Measurements from ENCODE around the gene PITPNC1.

Gene PITPNC1

DNA sequence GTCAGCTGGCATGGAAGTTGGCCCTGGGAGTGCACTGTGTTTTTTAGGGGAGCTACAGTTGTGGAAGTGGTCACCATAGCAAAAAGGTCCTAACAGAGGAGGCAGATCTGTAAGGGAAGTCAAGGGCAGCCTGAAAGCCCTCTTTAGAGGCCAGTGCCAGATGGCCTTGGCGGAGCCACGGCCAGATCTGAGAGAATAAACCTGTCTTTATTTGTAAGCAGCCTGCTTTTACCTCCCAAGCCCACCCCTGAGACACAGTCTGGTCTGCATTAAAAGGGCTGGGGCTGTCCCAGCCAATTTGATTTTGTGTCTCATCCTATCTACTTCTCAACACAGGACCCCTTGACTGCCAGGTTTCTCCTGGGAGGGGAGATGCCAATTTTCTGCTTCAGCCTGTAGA, 289.6 kb downstream of the PITPNC1 start:
- no peak overlapping the region for H3K27ac ChIP-seq (ENCODE audit: low read depth, low read length, poor library complexity, severe bottlenecking)
- no peak overlapping the region for H3K4me2 ChIP-seq (ENCODE audit: low read length)
- H2AFZ ChIP-seq (ENCODE audit: low read length) = no peak overlapping the region
- no peaks in the 10 kb centered on the region for H3K9me2 ChIP-seq (ENCODE audit: low read depth, low read length)
- H3F3A ChIP-seq (ENCODE audit: insufficient read depth, low read length) = no peaks in the 10 kb centered on the region
- no peaks in the 10 kb centered on the region for H4K20me1 ChIP-seq (ENCODE audit: insufficient read depth, low read length)
- H3K36me3 ChIP-seq (ENCODE audit: insufficient read depth, low read length) = no peaks in the 10 kb centered on the region
- no peak for TF ChIP-seq EZH2 (IDR thresholded peaks at IDR 0.05; ENCODE audit: borderline replicate concordance, low read length)
- TF ChIP-seq, protein P1, sequence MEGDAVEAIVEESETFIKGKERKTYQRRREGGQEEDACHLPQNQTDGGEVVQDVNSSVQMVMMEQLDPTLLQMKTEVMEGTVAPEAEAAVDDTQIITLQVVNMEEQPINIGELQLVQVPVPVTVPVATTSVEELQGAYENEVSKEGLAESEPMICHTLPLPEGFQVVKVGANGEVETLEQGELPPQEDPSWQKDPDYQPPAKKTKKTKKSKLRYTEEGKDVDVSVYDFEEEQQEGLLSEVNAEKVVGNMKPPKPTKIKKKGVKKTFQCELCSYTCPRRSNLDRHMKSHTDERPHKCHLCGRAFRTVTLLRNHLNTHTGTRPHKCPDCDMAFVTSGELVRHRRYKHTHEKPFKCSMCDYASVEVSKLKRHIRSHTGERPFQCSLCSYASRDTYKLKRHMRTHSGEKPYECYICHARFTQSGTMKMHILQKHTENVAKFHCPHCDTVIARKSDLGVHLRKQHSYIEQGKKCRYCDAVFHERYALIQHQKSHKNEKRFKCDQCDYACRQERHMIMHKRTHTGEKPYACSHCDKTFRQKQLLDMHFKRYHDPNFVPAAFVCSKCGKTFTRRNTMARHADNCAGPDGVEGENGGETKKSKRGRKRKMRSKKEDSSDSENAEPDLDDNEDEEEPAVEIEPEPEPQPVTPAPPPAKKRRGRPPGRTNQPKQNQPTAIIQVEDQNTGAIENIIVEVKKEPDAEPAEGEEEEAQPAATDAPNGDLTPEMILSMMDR (IDR thresholded peaks at IDR 0.05; ENCODE audit: low read length) = no peak
- H3K4me1 ChIP-seq (ENCODE audit: insufficient read depth, low read length, severe bottlenecking) = no peaks in the 10 kb centered on the region
- H3K27me3 ChIP-seq (ENCODE audit: insufficient read depth, low read length) = no peaks in the 10 kb centered on the region
- no peak overlapping the region for H3K4me3 ChIP-seq (ENCODE audit: low read depth, low read length, poor library complexity, severe bottlenecking)
- H3K9ac ChIP-seq (ENCODE audit: low read length) = no peak overlapping the region
- no peaks in the 10 kb centered on the region for H3K79me2 ChIP-seq (ENCODE audit: insufficient read depth, low read length)
- H3K9me3 ChIP-seq (ENCODE audit: low read length) = 0 out of 2 replicates have a peak, but pooled peaks cover 3% of the 10 kb centered on the region

DNA sequence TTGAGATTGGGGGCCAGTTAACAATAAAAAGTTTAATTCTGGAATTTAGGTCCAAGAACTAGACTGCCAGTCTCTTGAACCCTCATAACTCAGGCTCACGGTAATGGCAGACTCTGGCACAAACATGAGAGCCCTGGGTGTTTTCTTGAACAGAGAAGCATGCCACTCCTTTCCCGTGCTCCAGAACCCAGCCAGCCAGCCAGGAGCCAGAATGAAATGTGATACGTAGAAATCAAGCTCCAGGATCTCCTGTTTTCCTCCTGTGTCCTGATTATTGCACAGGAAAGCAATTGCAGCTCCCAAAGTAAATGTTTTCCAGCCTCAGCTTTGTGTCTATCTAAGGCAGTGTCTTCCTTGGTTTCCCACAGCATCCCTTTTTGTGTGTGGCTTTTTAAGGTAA, 294.4 kb downstream of the PITPNC1 start:
- Histone ChIP-seq H2AFZ (ENCODE audit: low read length) (no peak overlapping the region), H3K9me3 (ENCODE audit: low read length) (0 out of 2 replicates have a peak, but pooled peaks cover 3% of the 10 kb centered on the region), H3K27ac (ENCODE audit: low read depth, low read length, poor library complexity, severe bottlenecking) (no peak overlapping the region), H3K36me3 (ENCODE audit: insufficient read depth, low read length) (no peaks in the 10 kb centered on the region), H3K4me3 (ENCODE audit: low read depth, low read length, poor library complexity, severe bottlenecking) (no peak overlapping the region), H3K9ac (ENCODE audit: low read length) (no peak overlapping the region), H3K9me2 (ENCODE audit: low read depth, low read length) (no peaks in the 10 kb centered on the region), H3K79me2 (ENCODE audit: insufficient read depth, low read length) (no peaks in the 10 kb centered on the region), H3F3A (ENCODE audit: insufficient read depth, low read length) (no peaks in the 10 kb centered on the region), H3K27me3 (ENCODE audit: insufficient read depth, low read length) (no peaks in the 10 kb centered on the region), H4K20me1 (ENCODE audit: insufficient read depth, low read length) (no peaks in the 10 kb centered on the region), H3K4me2 (ENCODE audit: low read length) (no peak overlapping the region), H3K4me1 (ENCODE audit: insufficient read depth, low read length, severe bottlenecking) (no peaks in the 10 kb centered on the region)
- TF ChIP-seq, protein P1 (IDR thresholded peaks at IDR 0.05; ENCODE audit: low read length) = no peak
- no peak for TF ChIP-seq EZH2 (IDR thresholded peaks at IDR 0.05; ENCODE audit: borderline replicate concordance, low read length)

DNA sequence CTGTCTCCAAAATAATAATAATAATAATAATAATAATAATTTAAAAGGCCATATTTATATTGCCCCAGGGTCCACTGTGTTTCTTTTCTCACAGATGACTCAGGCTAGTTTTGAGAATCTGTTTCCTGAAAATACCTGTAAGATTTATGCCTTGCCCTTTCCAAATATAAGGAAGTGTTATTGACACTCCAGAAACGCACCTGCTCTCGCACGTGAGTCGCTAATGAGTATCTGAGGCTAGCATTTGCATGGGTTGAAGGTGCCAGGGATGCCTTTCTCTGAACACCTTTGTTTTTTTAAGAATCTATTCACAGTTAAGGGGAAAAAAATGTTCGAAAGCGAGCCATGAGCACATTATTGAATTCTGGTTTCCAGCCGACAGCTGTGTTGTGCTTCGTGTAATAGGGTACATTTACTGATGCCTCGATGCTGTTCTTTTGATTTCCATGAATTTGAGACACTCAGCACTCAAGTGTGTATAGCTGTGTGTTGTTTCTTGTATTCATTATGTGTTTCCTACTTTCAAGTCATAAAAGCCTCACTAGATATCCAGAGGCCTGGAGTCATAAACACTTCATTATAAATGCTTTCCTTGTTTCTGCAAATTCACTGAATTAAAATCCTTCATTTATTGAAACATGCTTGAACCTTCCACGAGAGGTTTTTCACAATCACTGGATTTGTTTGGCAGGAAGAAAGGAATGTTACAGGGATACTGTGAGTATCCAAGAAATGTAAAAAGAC, 295.7 kb downstream of the PITPNC1 start:
- Histone ChIP-seq H3K36me3 (ENCODE audit: insufficient read depth, low read length) (no peaks in the 10 kb centered on the region), H4K20me1 (ENCODE audit: insufficient read depth, low read length) (no peaks in the 10 kb centered on the region), H3K79me2 (ENCODE audit: insufficient read depth, low read length) (no peaks in the 10 kb centered on the region), H3K9me3 (ENCODE audit: low read length) (0 out of 2 replicates have a peak, but pooled peaks cover 3% of the 10 kb centered on the region), H3K4me2 (ENCODE audit: low read length) (no peak overlapping the region), H3K9me2 (ENCODE audit: low read depth, low read length) (no peaks in the 10 kb centered on the region), H3K4me1 (ENCODE audit: insufficient read depth, low read length, severe bottlenecking) (no peaks in the 10 kb centered on the region), H3K9ac (ENCODE audit: low read length) (no peak overlapping the region), H3K27ac (ENCODE audit: low read depth, low read length, poor library complexity, severe bottlenecking) (no peak overlapping the region), H3K27me3 (ENCODE audit: insufficient read depth, low read length) (no peaks in the 10 kb centered on the region), H3K4me3 (ENCODE audit: low read depth, low read length, poor library complexity, severe bottlenecking) (no peak overlapping the region), H2AFZ (ENCODE audit: low read length) (no peak overlapping the region), H3F3A (ENCODE audit: insufficient read depth, low read length) (no peaks in the 10 kb centered on the region)
- no peak for TF ChIP-seq EZH2 (IDR thresholded peaks at IDR 0.05; ENCODE audit: borderline replicate concordance, low read length)
- TF ChIP-seq, protein P1 (IDR thresholded peaks at IDR 0.05; ENCODE audit: low read length) = no peak

Data from OCI-LY1 (cell line).